NT2/D1 (cell line): ENCODE data around the gene PDZD4.

Source experiments
- DNase-seq: peaks from one replicate; pipeline ENCODE4 v3.0.0-alpha.2; 2011; ENCODE audit warnings: low read depth, low spot score
- H3K27me3 ChIP-seq: 2 replicates; pipeline ENCODE4 v1.6.0; 2011; ENCODE audit warnings: mild to moderate bottlenecking; ENCODE audit not compliant: insufficient read length, insufficient read depth
- H3K36me3 ChIP-seq: 2 replicates; pipeline ENCODE4 v1.6.1; 2011; ENCODE audit warnings: mild to moderate bottlenecking, low read length, mixed read lengths; ENCODE audit not compliant: insufficient read depth, insufficient read length
- H3K4me1 ChIP-seq: 2 replicates; pipeline ENCODE4 v1.5.1; 2011; ENCODE audit not compliant: insufficient read depth, insufficient read length
- H3K4me3 ChIP-seq: 2 replicates; pipeline ENCODE4 v1.5.1; 2011; ENCODE audit warnings: low read depth; ENCODE audit not compliant: insufficient read length
- H3K9ac ChIP-seq: 2 replicates; pipeline ENCODE4 v1.6.0; 2011; ENCODE audit warnings: low read depth; ENCODE audit not compliant: insufficient read length
- H3K9me3 ChIP-seq: 2 replicates; pipeline ENCODE4 v1.5.1; 2011; ENCODE audit warnings: mild to moderate bottlenecking, low read length; ENCODE audit not compliant: insufficient read depth
- SUZ12 ChIP-seq: IDR thresholded peaks from 2 replicates; pipeline ENCODE4 v1.6.1; 2011; ENCODE audit not compliant: insufficient read length, insufficient read depth; ENCODE audit errors: extremely low read depth
- YY1 ChIP-seq: IDR thresholded peaks from 2 replicates; pipeline ENCODE4 v1.6.1; 2011; ENCODE audit not compliant: insufficient read length, insufficient read depth
- ZNF274 ChIP-seq: IDR thresholded peaks from 2 replicates; pipeline ENCODE4 v1.6.1; 2011; ENCODE audit warnings: mild to moderate bottlenecking, low read depth, low read length

Gene PDZD4

GRCh38 chrX:153780678-153781427 is 49.5 kb downstream of the PDZD4 start, which contains the start of gene SRPK3:
Gene SRPK3, plus strand, starts transcription at chrX:153781041. Its CDS starts 46 bp downstream, at chrX:153781087.
- peaks cover 5% of the 10 kb centered on the region for H3K36me3 ChIP-seq
- H3K27me3 ChIP-seq: no peaks in the 10 kb centered on the region
- TF ChIP-seq YY1 (no peak), SUZ12 (no peak), ZNF274 (no peak)
- no peak within 1 kb of the TSS for H3K9ac ChIP-seq
- peaks cover 3% of the 10 kb centered on the region for H3K4me1 ChIP-seq
- DNase-seq: no peak
- no peak within 1 kb of the TSS for H3K4me3 ChIP-seq
- H3K9me3 ChIP-seq: no peaks in the 10 kb centered on the region

- TF ChIP-seq SUZ12 (no peak), ZNF274 (no peak), YY1 (no peak)
- no peaks in the 10 kb centered on the region for H3K9me3 ChIP-seq
- DNase-seq: no peak
- H3K4me3 ChIP-seq: no peak overlapping the region
- H3K9ac ChIP-seq: no peak overlapping the region
- peaks cover 3% of the 10 kb centered on the region for H3K4me1 ChIP-seq
- peaks cover 2% of the 10 kb centered on the region for H3K36me3 ChIP-seq
- H3K27me3 ChIP-seq: no peaks in the 10 kb centered on the region
Observed at GRCh38 chrX:153779891-153780677, 50.3 kb downstream of the PDZD4 start.

- Histone ChIP-seq H3K9ac (no peak overlapping the region), H3K9me3 (no peaks in the 10 kb centered on the region), H3K27me3 (no peaks in the 10 kb centered on the region), H3K36me3 (peaks cover 2% of the 10 kb centered on the region), H3K4me1 (peaks cover 3% of the 10 kb centered on the region), H3K4me3 (no peak overlapping the region)
- DNase-seq: no peak
- TF ChIP-seq ZNF274 (no peak), YY1 (no peak), SUZ12 (no peak)
Observed at GRCh38 chrX:153778684-153779101, 51.7 kb downstream of the PDZD4 start.

- Histone ChIP-seq H3K4me3 (no peak overlapping the region), H3K4me1 (peaks cover 3% of the 10 kb centered on the region), H3K9me3 (no peaks in the 10 kb centered on the region), H3K27me3 (no peaks in the 10 kb centered on the region), H3K36me3 (peaks cover 2% of the 10 kb centered on the region), H3K9ac (no peak overlapping the region)
- TF ChIP-seq ZNF274 (no peak), YY1 (no peak), SUZ12 (no peak)
- DNase-seq: no peak
Observed at GRCh38 chrX:153778181-153778580, 52.2 kb downstream of the PDZD4 start.

- Histone ChIP-seq H3K36me3 (no peaks in the 10 kb centered on the region), H3K9me3 (no peaks in the 10 kb centered on the region), H3K27me3 (no peaks in the 10 kb centered on the region), H3K9ac (no peak overlapping the region), H3K4me3 (no peak overlapping the region), H3K4me1 (peaks cover 3% of the 10 kb centered on the region)
- TF ChIP-seq YY1 (no peak), SUZ12 (no peak)
- no peak for DNase-seq
Observed at GRCh38 chrX:153777261-153778090, 52.9 kb downstream of the PDZD4 start.

- no peak overlapping the region for H3K9ac ChIP-seq
- DNase-seq: no peak
- TF ChIP-seq YY1: no peak
- no peak for TF ChIP-seq ZNF274
- TF ChIP-seq SUZ12: no peak
- H3K36me3 ChIP-seq: no peaks in the 10 kb centered on the region
- H3K27me3 ChIP-seq: no peaks in the 10 kb centered on the region
- peaks cover 3% of the 10 kb centered on the region for H3K4me1 ChIP-seq
- no peak overlapping the region for H3K4me3 ChIP-seq
- no peaks in the 10 kb centered on the region for H3K9me3 ChIP-seq
Observed at GRCh38 chrX:153776611-153777045, 53.7 kb downstream of the PDZD4 start.
